ENCODE results near the gene PF4V1.
"Not testable (repeated sequence)": the region's sequence is repeated elsewhere in the genome, so short reads cannot be mapped to it uniquely, and the experiment has no call there.

PF4V1 gene

GRCh38 chr4:73870768-73871167 lies 17.7 kb downstream of the PF4V1 start:
- no peak for DNase-seq (ENCODE audit: low read depth in 2 of 2)

- DNase-seq (ENCODE audit: low read depth in 2 of 2): no peak
Observed at GRCh38 chr4:73871511-73872310, 18.6 kb downstream of the PF4V1 start.

GRCh38 chr4:73872316-73873108 lies 19.4 kb downstream of the PF4V1 start:
- DNase-seq (ENCODE audit: low read depth in 2 of 2): no peak

GRCh38 chr4:73874386-73874785 lies 21.3 kb downstream of the PF4V1 start:
- no peak for DNase-seq (ENCODE audit: low read depth in 2 of 2)

GRCh38 chr4:73875401-73875800 lies 22.3 kb downstream of the PF4V1 start:
- DNase-seq (ENCODE audit: low read depth in 2 of 2): no peak

- no peak for DNase-seq (ENCODE audit: low read depth in 2 of 2)
Observed at GRCh38 chr4:73883306-73883705, 30.2 kb downstream of the PF4V1 start.

GRCh38 chr4:73885574-73886267 lies 32.6 kb downstream of the PF4V1 start:
- no peak for DNase-seq (ENCODE audit: low read depth in 2 of 2)

GRCh38 chr4:73891326-73891725 lies 38.2 kb downstream of the PF4V1 start:
- DNase-seq (ENCODE audit: low read depth in 2 of 2): no peak

- no peak for DNase-seq (ENCODE audit: low read depth in 2 of 2)
Observed at GRCh38 chr4:73891739-73892405, 38.8 kb downstream of the PF4V1 start.

GRCh38 chr4:73892966-73893365 lies 39.9 kb downstream of the PF4V1 start:
- no peak for DNase-seq (ENCODE audit: low read depth in 2 of 2)

GRCh38 chr4:73894001-73894400 lies 40.9 kb downstream of the PF4V1 start:
- no peak for DNase-seq (ENCODE audit: low read depth in 2 of 2)

GRCh38 chr4:73895201-73896175 lies 42.4 kb downstream of the PF4V1 start:
- no peak for DNase-seq (ENCODE audit: low read depth in 2 of 2)

GRCh38 chr4:73896416-73896815 lies 43.3 kb downstream of the PF4V1 start:
- no peak for DNase-seq (ENCODE audit: low read depth in 2 of 2)

- DNase-seq (ENCODE audit: low read depth in 2 of 2): no peak
Observed at GRCh38 chr4:73897380-73898136, 44.5 kb downstream of the PF4V1 start.

GRCh38 chr4:73899338-73899737 lies 46.2 kb downstream of the PF4V1 start:
- not testable (repeated sequence) for DNase-seq (ENCODE audit: low read depth in 2 of 2)

- DNase-seq (ENCODE audit: low read depth in 2 of 2): no peak
Observed at GRCh38 chr4:73901031-73901430, 47.9 kb downstream of the PF4V1 start.

- DNase-seq (ENCODE audit: low read depth in 2 of 2): no peak
Observed at GRCh38 chr4:73902038-73902637, 49.0 kb downstream of the PF4V1 start.

GRCh38 chr4:73902817-73903547 lies 49.9 kb downstream of the PF4V1 start:
- DNase-seq (ENCODE audit: low read depth in 2 of 2): no peak

All from stimulated activated CD4-positive, alpha-beta T cell treated with anti-CD3 and anti-CD28 coated beads, Interleukin-12 subunit alpha, Interleukin-12 subunit beta, amount 100 ng/mL, for 24 hours (primary cell).